OCI-LY1 (cell line): ENCODE measurements around the gene AHSG.

Experiments
- EZH2 ChIP-seq: fragments of 200-600 bp; sonication (generic), shearing (Covaris generic); IDR thresholded peaks from 2 replicates; pipeline ENCODE4 v1.8.0; 2017; ENCODE audit warnings: borderline replicate concordance, mixed run types, mild to moderate bottlenecking, antibody characterized with exemption, low read length, moderate library complexity, mixed read lengths
- TF ChIP-seq, protein P1 (sequence below): fragments of 200-600 bp; sonication (generic), shearing (Covaris generic); IDR thresholded peaks from 2 replicates; pipeline ENCODE4 v1.5.1; 2017; ENCODE audit warnings: mild to moderate bottlenecking, antibody characterized with exemption, low read length, moderate library complexity, mixed read lengths

DNA sequence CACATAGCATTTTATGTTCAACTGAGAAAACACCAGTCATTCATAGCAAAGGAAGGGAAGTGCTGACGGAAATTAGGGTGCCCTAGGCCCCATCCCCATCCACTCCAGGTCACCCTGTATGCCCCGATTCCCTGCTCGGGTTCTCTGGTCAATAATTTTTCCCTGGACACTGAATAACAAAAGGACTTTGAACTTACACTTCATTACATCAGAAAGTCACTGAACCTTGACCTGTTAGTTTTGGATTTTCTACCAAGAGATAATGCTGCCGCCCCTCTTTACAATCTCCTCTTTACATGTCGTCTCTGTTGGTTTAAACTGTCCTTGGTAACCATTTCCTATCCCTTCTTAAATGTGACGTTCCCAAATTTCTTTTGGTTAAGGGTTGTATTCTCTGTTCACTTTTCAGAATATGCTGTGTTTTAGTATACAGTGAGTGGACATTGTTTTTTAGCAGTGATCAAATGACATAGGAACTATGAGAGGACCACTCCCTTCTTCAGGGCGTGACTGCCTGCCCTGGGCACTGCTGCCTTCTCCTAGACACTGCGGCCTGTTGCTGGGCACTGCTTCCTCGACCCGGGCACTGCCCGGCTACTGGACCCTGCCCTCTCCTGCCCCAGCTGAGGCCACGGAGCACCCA is 13.6 kb upstream of the AHSG start:
- TF ChIP-seq EZH2 = no peak
- TF ChIP-seq, protein P1, sequence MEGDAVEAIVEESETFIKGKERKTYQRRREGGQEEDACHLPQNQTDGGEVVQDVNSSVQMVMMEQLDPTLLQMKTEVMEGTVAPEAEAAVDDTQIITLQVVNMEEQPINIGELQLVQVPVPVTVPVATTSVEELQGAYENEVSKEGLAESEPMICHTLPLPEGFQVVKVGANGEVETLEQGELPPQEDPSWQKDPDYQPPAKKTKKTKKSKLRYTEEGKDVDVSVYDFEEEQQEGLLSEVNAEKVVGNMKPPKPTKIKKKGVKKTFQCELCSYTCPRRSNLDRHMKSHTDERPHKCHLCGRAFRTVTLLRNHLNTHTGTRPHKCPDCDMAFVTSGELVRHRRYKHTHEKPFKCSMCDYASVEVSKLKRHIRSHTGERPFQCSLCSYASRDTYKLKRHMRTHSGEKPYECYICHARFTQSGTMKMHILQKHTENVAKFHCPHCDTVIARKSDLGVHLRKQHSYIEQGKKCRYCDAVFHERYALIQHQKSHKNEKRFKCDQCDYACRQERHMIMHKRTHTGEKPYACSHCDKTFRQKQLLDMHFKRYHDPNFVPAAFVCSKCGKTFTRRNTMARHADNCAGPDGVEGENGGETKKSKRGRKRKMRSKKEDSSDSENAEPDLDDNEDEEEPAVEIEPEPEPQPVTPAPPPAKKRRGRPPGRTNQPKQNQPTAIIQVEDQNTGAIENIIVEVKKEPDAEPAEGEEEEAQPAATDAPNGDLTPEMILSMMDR = no peak
